Thyroid gland (tissue), 4 donors: Measurements from ENCODE around the gene CPHXL.

Experiments
- POLR2A ChIP-seq, 2 donors: fragments of 450-650 bp; IDR thresholded peaks; one replicate each; pipeline ENCODE4 v1.6.1; 2017; ENCODE audit warnings: antibody characterized with exemption in 2 of 2, mild to moderate bottlenecking in 2 of 2, moderate library complexity in 1 of 2
- TF ChIP-seq, protein P1 (sequence below), 6 experiments: fragments of 200-600 bp in 3 of 6; fragments of 450-650 bp in 3 of 6; sonication (generic) in 3 of 6; IDR thresholded peaks; one replicate each; pipeline ENCODE4 v1.5.1; 2016 to 2019; ENCODE audit warnings: antibody characterized with exemption in 6 of 6, mild to moderate bottlenecking in 2 of 6, inconsistent platforms in 1 of 6, moderate library complexity in 1 of 6

DNA sequence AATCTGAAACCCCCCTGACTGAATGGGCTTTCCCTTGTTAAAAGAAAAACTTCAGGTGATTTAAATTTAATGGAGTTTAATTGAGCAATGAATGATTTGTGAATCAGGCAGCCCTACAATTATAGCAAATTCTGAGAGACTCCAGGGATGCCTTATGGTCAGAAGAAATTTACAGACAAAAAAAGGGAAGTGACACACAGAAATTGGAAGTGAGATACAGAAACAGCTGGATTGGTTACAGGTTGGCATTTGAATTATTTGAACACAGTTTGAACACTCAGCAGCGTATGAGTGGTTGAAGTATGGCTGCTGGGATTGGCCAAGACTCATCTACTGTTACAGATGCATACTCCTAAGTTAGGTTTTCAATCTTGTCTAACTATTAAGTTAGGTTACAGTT lies 19.0 kb upstream of the CPHXL start:
- TF ChIP-seq, protein P1, sequence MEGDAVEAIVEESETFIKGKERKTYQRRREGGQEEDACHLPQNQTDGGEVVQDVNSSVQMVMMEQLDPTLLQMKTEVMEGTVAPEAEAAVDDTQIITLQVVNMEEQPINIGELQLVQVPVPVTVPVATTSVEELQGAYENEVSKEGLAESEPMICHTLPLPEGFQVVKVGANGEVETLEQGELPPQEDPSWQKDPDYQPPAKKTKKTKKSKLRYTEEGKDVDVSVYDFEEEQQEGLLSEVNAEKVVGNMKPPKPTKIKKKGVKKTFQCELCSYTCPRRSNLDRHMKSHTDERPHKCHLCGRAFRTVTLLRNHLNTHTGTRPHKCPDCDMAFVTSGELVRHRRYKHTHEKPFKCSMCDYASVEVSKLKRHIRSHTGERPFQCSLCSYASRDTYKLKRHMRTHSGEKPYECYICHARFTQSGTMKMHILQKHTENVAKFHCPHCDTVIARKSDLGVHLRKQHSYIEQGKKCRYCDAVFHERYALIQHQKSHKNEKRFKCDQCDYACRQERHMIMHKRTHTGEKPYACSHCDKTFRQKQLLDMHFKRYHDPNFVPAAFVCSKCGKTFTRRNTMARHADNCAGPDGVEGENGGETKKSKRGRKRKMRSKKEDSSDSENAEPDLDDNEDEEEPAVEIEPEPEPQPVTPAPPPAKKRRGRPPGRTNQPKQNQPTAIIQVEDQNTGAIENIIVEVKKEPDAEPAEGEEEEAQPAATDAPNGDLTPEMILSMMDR (IDR thresholded peaks at IDR 0.05): no peak
- TF ChIP-seq POLR2A (IDR thresholded peaks at IDR 0.05): no peak
